ENCODE measurements around the gene ZNF526.

GRCh38 chr19:42188665-42189064 is 31.4 kb upstream of the ZNF526 start:
- TF ChIP-seq CTCF (IDR thresholded peaks at IDR 0.05), result no peak
- TF ChIP-seq POLR2A (IDR thresholded peaks at IDR 0.05), result no peak

Data from body of pancreas (tissue), 4 donors.